Embryonic facial prominence (tissue), 1 donor: ENCODE data around the gene SHH.

Experiments used
- DNase-seq: peaks from one replicate; pipeline ENCODE4 v3.0.0-alpha.2; 2016; ENCODE audit errors: extremely low spot score

SHH gene

GRCh38 chr7:155792315-155792960 lies 19.8 kb downstream of the SHH start:
- no peak for DNase-seq

- no peak for DNase-seq
These were observed 20.4 kb downstream of the SHH start for GRCh38 chr7:155791836-155792235.

- DNase-seq: no peak
These were observed 21.0 kb downstream of the SHH start for GRCh38 chr7:155791214-155791737.

GRCh38 chr7:155790666-155791065 lies 21.6 kb downstream of the SHH start:
- DNase-seq: no peak

- no peak for DNase-seq
These were observed 23.1 kb downstream of the SHH start for GRCh38 chr7:155789001-155789725.

- no peak for DNase-seq
These were observed 23.7 kb downstream of the SHH start for GRCh38 chr7:155788616-155789000.

GRCh38 chr7:155787171-155787851 lies 25.0 kb downstream of the SHH start:
- no peak for DNase-seq

- no peak for DNase-seq
These were observed 25.8 kb downstream of the SHH start for GRCh38 chr7:155786491-155786890.

GRCh38 chr7:155785536-155785935 lies 26.7 kb downstream of the SHH start:
- DNase-seq: no peak

- DNase-seq: no peak
These were observed 29.8 kb downstream of the SHH start for GRCh38 chr7:155782466-155782865.

- no peak for DNase-seq
These were observed 30.8 kb downstream of the SHH start for GRCh38 chr7:155781433-155781832.

GRCh38 chr7:155780884-155781283 lies 31.4 kb downstream of the SHH start:
- no peak for DNase-seq

GRCh38 chr7:155778349-155778748 lies 33.9 kb downstream of the SHH start:
- DNase-seq: no peak

- DNase-seq: no peak
These were observed 35.7 kb downstream of the SHH start for GRCh38 chr7:155776606-155777005.

GRCh38 chr7:155775691-155776090 lies 36.6 kb downstream of the SHH start:
- no peak for DNase-seq

- no peak for DNase-seq
These were observed 37.3 kb downstream of the SHH start for GRCh38 chr7:155774947-155775346.

- no peak for DNase-seq
These were observed 38.7 kb downstream of the SHH start for GRCh38 chr7:155773531-155773930.

GRCh38 chr7:155770241-155770640 lies 42.0 kb downstream of the SHH start:
- no peak for DNase-seq

- no peak for DNase-seq
These were observed 42.6 kb downstream of the SHH start for GRCh38 chr7:155769701-155770100.

- DNase-seq: no peak
These were observed 45.0 kb downstream of the SHH start for GRCh38 chr7:155766966-155767916.

- DNase-seq: no peak
These were observed 45.9 kb downstream of the SHH start for GRCh38 chr7:155766386-155766785.

GRCh38 chr7:155765458-155765857 lies 46.8 kb downstream of the SHH start:
- no peak for DNase-seq
